PC-3 (cell line): ENCODE measurements around the gene ZNF462.

Source experiments
- EZH2 ChIP-seq: fragments of 300-600 bp; sonication (generic); IDR thresholded peaks from one replicate; pipeline ENCODE4 v1.6.1; 2017; ENCODE audit warnings: antibody characterized with exemption, mild to moderate bottlenecking, low read length; ENCODE audit not compliant: unreplicated experiment
- TF ChIP-seq, protein P1 (sequence below): fragments of 300-600 bp; sonication (generic); conservative IDR thresholded peaks from 2 replicates; pipeline ENCODE4 v1.5.1; 2017; ENCODE audit warnings: antibody characterized with exemption, low read depth, mild to moderate bottlenecking, low read length

DNA sequence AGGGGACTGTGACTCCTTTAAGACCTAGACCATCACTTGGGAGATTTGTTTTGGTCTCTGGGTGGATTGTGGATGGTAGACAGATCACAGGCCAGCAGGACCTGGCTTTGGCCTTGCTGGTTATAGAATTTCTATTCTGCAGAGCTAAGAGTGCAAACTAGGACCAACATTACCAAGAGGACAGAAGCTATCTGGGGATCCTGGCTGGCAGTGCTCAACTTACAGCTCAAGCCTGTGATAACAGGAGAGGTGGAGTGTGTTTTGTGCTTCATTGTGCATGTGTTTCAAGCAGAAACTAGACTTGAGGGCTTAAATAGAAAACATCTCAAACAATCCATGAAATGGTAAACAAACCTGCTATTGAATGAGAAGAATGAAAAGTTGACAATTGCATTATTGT, 106.7 kb downstream of the ZNF462 start:
- TF ChIP-seq, protein P1, sequence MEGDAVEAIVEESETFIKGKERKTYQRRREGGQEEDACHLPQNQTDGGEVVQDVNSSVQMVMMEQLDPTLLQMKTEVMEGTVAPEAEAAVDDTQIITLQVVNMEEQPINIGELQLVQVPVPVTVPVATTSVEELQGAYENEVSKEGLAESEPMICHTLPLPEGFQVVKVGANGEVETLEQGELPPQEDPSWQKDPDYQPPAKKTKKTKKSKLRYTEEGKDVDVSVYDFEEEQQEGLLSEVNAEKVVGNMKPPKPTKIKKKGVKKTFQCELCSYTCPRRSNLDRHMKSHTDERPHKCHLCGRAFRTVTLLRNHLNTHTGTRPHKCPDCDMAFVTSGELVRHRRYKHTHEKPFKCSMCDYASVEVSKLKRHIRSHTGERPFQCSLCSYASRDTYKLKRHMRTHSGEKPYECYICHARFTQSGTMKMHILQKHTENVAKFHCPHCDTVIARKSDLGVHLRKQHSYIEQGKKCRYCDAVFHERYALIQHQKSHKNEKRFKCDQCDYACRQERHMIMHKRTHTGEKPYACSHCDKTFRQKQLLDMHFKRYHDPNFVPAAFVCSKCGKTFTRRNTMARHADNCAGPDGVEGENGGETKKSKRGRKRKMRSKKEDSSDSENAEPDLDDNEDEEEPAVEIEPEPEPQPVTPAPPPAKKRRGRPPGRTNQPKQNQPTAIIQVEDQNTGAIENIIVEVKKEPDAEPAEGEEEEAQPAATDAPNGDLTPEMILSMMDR, result no peak
- no peak for TF ChIP-seq EZH2
